Cardiac muscle cell (in vitro differentiated cells and primary cell): ENCODE measurements around the gene TAC1. TPM values are rescaled to one million over a fixed set of nuclear protein-coding genes. Genes with fewer than 3 reads are reported as not detected.
A peak's percentile ranks its signal among the peaks of the same experiment; 100 is the strongest.

Experiments used
- DNase-seq, 2 donors: peaks; one replicate each; pipeline versions ENCODE4 v3.0.0 to v3.0.0-alpha.2; 2010 to 2017; ENCODE audit warnings: low read depth in 1 of 2, low spot score in 1 of 2
- H3K27ac ChIP-seq: fragments of 200-600 bp; sonication (generic); 2 replicates; pipeline ENCODE4 v1.5.1; 2016
- H3K27me3 ChIP-seq: fragments of 200-600 bp; sonication (generic); 2 replicates; pipeline ENCODE4 v1.6.0; 2016; ENCODE audit warnings: control low read depth
- H3K36me3 ChIP-seq: fragments of 200-600 bp; sonication (generic); 2 replicates; pipeline ENCODE4 v1.5.1; 2016; ENCODE audit warnings: control low read depth
- H3K4me1 ChIP-seq: fragments of 200-600 bp; sonication (generic); 2 replicates; pipeline ENCODE4 v1.8.1; 2017; ENCODE audit warnings: low read depth, mild to moderate bottlenecking, mixed run types
- H3K4me3 ChIP-seq: fragments of 200-600 bp; sonication (generic); 2 replicates; pipeline ENCODE4 v1.5.1; 2016; ENCODE audit warnings: mild to moderate bottlenecking
- H3K9me3 ChIP-seq: fragments of 200-600 bp; sonication (generic); 2 replicates; pipeline ENCODE4 v1.5.1; 2017; ENCODE audit warnings: low read depth, mild to moderate bottlenecking, control low read depth
- CTCF ChIP-seq: IDR thresholded peaks from 2 replicates; pipeline ENCODE4 v1.5.1; 2012; ENCODE audit warnings: low read depth, mild to moderate bottlenecking, low read length
- polyA plus RNA-seq: library from polyadenylated mRNA; unstranded; fragments of >200 nt; fragmentation: Nextera tagmentation; extraction: Ambion mirVana; gene quantifications from 2 replicates; pipeline ENCODE4 v1.2.1, GENCODE V29; 2016
- total RNA-seq: library from RNA; depleted of rRNA; stranded (reverse); fragments of >200 nt; gene quantifications from 2 replicates; pipeline ENCODE4 v1.2.3, GENCODE V29; 2016

TAC1 gene
- not detected in 2 replicates for total RNA-seq
- polyA plus RNA-seq = not detected in 2 replicates

GRCh38 chr7:97731736-97732564 lies at the start of gene TAC1:
TAC1 (plus strand) TSS chr7:97732086; CDS start chr7:97732613, 527 bp downstream.
- peak within 1 kb of the TSS; percentile 20 for H3K4me3 ChIP-seq
- no peaks in the 10 kb centered on the region for H3K36me3 ChIP-seq
- no peaks in the 10 kb centered on the region for H3K9me3 ChIP-seq
- DNase-seq = peak; percentile 15 to 54
- H3K4me1 ChIP-seq = no peaks in the 10 kb centered on the region
- TF ChIP-seq CTCF = no peak
- no peak within 1 kb of the TSS for H3K27ac ChIP-seq
- peaks cover 99% of the 10 kb centered on the region for H3K27me3 ChIP-seq

- no peaks in the 10 kb centered on the region for H3K27me3 ChIP-seq
- H3K27ac ChIP-seq = no peak overlapping the region
- no peaks in the 10 kb centered on the region for H3K4me1 ChIP-seq
- H3K36me3 ChIP-seq = no peaks in the 10 kb centered on the region
- no peak for DNase-seq
- TF ChIP-seq CTCF = no peak
- no peaks in the 10 kb centered on the region for H3K9me3 ChIP-seq
- H3K4me3 ChIP-seq = no peak overlapping the region
Measured at GRCh38 chr7:97685952-97686351, 45.9 kb upstream of the TAC1 start.

GRCh38 chr7:97693586-97693985 lies 38.3 kb upstream of the TAC1 start:
- Histone ChIP-seq H3K4me3 (no peak overlapping the region), H3K27ac (no peak overlapping the region), H3K4me1 (no peaks in the 10 kb centered on the region), H3K27me3 (no peaks in the 10 kb centered on the region), H3K9me3 (no peaks in the 10 kb centered on the region), H3K36me3 (no peaks in the 10 kb centered on the region)
- no peak for TF ChIP-seq CTCF
- DNase-seq = no peak

- no peak overlapping the region for H3K27ac ChIP-seq
- H3K4me1 ChIP-seq = no peaks in the 10 kb centered on the region
- DNase-seq = no peak
- H3K36me3 ChIP-seq = no peaks in the 10 kb centered on the region
- H3K27me3 ChIP-seq = no peaks in the 10 kb centered on the region
- H3K4me3 ChIP-seq = no peak overlapping the region
- TF ChIP-seq CTCF = no peak
- H3K9me3 ChIP-seq = no peaks in the 10 kb centered on the region
Measured at GRCh38 chr7:97694355-97694754, 37.5 kb upstream of the TAC1 start.

GRCh38 chr7:97697396-97697795 lies 34.5 kb upstream of the TAC1 start:
- H3K4me1 ChIP-seq = no peaks in the 10 kb centered on the region
- H3K27me3 ChIP-seq = no peaks in the 10 kb centered on the region
- no peaks in the 10 kb centered on the region for H3K9me3 ChIP-seq
- no peak for DNase-seq
- H3K4me3 ChIP-seq = no peak overlapping the region
- TF ChIP-seq CTCF = no peak
- H3K36me3 ChIP-seq = no peaks in the 10 kb centered on the region
- H3K27ac ChIP-seq = no peak overlapping the region
